Neural progenitor cell (in vitro differentiated cells): ENCODE data around the gene LTBP1. TPM values are rescaled to one million over a fixed set of nuclear protein-coding genes. Genes with fewer than 3 reads are reported as not detected.

ENCODE experiments used
- DNase-seq: peaks from one replicate; pipeline ENCODE4 v3.0.0-alpha.2; 2016; ENCODE audit warnings: low spot score
- H2AFZ ChIP-seq: fragments of 200-600 bp; sonication (generic); replicated peaks from 2 replicates; pipeline ENCODE4 v1.6.1; 2016; ENCODE audit warnings: antibody characterized with exemption
- H3F3A ChIP-seq: fragments of 200-600 bp; sonication (generic); 2 replicates; pipeline ENCODE4 v1.6.1; 2016; ENCODE audit warnings: antibody characterized with exemption, low read depth
- H3K27ac ChIP-seq: fragments of 200-600 bp; sonication (generic); 2 replicates; pipeline ENCODE4 v1.5.1; 2016; ENCODE audit warnings: mild to moderate bottlenecking
- H3K27me3 ChIP-seq: fragments of 200-600 bp; sonication (generic); 2 replicates; pipeline ENCODE4 v1.6.1; 2016; ENCODE audit warnings: mild to moderate bottlenecking, moderate library complexity
- H3K36me3 ChIP-seq: fragments of 200-600 bp; sonication (generic); 2 replicates; pipeline ENCODE4 v1.5.1; 2016
- H3K4me1 ChIP-seq: fragments of 200-600 bp; sonication (generic); 2 replicates; pipeline ENCODE4 v1.6.1; 2016; ENCODE audit warnings: mixed run types
- H3K4me2 ChIP-seq: fragments of 200-600 bp; sonication (generic); 2 replicates; pipeline ENCODE4 v1.6.1; 2016
- H3K4me3 ChIP-seq: fragments of 200-600 bp; sonication (generic); 2 replicates; pipeline ENCODE4 v1.5.1; 2016
- H3K79me2 ChIP-seq: fragments of 200-600 bp; sonication (generic); 2 replicates; pipeline ENCODE4 v1.6.1; 2016; ENCODE audit warnings: low read depth
- H3K9ac ChIP-seq: fragments of 200-600 bp; sonication (generic); 2 replicates; pipeline ENCODE4 v1.6.1; 2016
- H3K9me3 ChIP-seq: fragments of 200-600 bp; sonication (generic); 2 replicates; pipeline ENCODE4 v1.5.1; 2016; ENCODE audit warnings: low read depth
- H4K20me1 ChIP-seq: fragments of 200-600 bp; sonication (generic); 2 replicates; pipeline ENCODE4 v1.6.1; 2016; ENCODE audit warnings: low read depth
- H3K27ac Mint-ChIP-seq: 3 replicates; pipeline ENCODE4 v1.8.0; 2021; ENCODE audit warnings: mixed read lengths
- H3K27me3 Mint-ChIP-seq: 2 replicates; pipeline ENCODE4 v1.8.0; 2022; ENCODE audit warnings: low read depth, mild to moderate bottlenecking, inconsistent platforms, moderate library complexity, mixed read lengths; ENCODE audit not compliant: insufficient read depth
- H3K36me3 Mint-ChIP-seq: 3 replicates; pipeline ENCODE4 v1.8.0; 2021; ENCODE audit warnings: mixed read lengths
- H3K4me1 Mint-ChIP-seq: 3 replicates; pipeline ENCODE4 v1.8.0; 2021; ENCODE audit warnings: mixed read lengths
- H3K4me3 Mint-ChIP-seq: 3 replicates; pipeline ENCODE4 v1.8.0; 2021; ENCODE audit warnings: mild to moderate bottlenecking, moderate library complexity, mixed read lengths
- H3K9me3 Mint-ChIP-seq: 3 replicates; pipeline ENCODE4 v1.8.0; 2020; ENCODE audit warnings: mixed read lengths
- EZH2 ChIP-seq: fragments of 200-600 bp; sonication (generic); IDR thresholded peaks from 2 replicates; pipeline ENCODE4 v1.6.1; 2017; ENCODE audit warnings: antibody characterized with exemption, mild to moderate bottlenecking, moderate library complexity
- EZH2phosphoT487 ChIP-seq: fragments of 200-600 bp; sonication (generic); IDR thresholded peaks from 2 replicates; pipeline ENCODE4 v1.6.1; 2017; ENCODE audit warnings: antibody characterized with exemption
- total RNA-seq: library from RNA; depleted of rRNA; stranded (reverse); fragments of >200 nt; gene quantifications from 2 replicates; pipeline ENCODE4 v1.2.3, GENCODE V29; 2015; ENCODE audit warnings: low replicate concordance
- TF ChIP-seq, protein P1 (sequence below): fragments of 200-600 bp; sonication (generic); IDR thresholded peaks from 2 replicates; pipeline ENCODE4 v1.5.1; 2017; ENCODE audit warnings: antibody characterized with exemption, mild to moderate bottlenecking

LTBP1 gene
- total RNA-seq, 1 donor from 2014 or later, result 50.5 TPM

DNA sequence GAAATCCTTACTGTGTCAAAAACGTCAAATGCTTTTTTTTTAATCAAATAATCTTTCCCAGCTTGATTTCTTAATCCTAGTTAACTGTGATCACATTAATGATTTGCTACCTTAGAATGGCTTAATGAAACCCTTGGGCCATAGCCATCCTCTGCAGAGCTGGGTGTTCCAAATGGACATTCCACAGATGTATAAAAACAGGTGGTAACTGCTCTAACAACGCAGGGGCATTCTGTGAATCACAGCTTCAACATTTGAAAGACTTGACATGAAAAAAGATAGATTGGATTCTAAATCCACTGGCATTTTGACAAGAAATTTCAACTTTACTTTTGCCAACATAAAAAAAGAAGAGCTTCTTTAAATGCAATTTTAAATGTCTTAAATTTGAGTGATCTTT lies 459.9 kb downstream of the LTBP1 start:
- no peaks in the 10 kb centered on the region for H3K36me3 ChIP-seq
- H3K27ac ChIP-seq, result no peak overlapping the region
- DNase-seq, result no peak
- H3K79me2 ChIP-seq, result no peaks in the 10 kb centered on the region
- H2AFZ ChIP-seq, result no peak overlapping the region
- H3K9me3 Mint-ChIP-seq, result peaks cover 10% of the 10 kb centered on the region
- H4K20me1 ChIP-seq, result no peaks in the 10 kb centered on the region
- H3F3A ChIP-seq, result no peaks in the 10 kb centered on the region
- H3K9me3 ChIP-seq, result peaks cover 15% of the 10 kb centered on the region
- no peak overlapping the region for H3K27ac Mint-ChIP-seq
- TF ChIP-seq EZH2phosphoT487, result no peak
- TF ChIP-seq, protein P1, sequence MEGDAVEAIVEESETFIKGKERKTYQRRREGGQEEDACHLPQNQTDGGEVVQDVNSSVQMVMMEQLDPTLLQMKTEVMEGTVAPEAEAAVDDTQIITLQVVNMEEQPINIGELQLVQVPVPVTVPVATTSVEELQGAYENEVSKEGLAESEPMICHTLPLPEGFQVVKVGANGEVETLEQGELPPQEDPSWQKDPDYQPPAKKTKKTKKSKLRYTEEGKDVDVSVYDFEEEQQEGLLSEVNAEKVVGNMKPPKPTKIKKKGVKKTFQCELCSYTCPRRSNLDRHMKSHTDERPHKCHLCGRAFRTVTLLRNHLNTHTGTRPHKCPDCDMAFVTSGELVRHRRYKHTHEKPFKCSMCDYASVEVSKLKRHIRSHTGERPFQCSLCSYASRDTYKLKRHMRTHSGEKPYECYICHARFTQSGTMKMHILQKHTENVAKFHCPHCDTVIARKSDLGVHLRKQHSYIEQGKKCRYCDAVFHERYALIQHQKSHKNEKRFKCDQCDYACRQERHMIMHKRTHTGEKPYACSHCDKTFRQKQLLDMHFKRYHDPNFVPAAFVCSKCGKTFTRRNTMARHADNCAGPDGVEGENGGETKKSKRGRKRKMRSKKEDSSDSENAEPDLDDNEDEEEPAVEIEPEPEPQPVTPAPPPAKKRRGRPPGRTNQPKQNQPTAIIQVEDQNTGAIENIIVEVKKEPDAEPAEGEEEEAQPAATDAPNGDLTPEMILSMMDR, result no peak
- TF ChIP-seq EZH2, result no peak
- H3K4me2 ChIP-seq, result no peak overlapping the region
- no peaks in the 10 kb centered on the region for H3K36me3 Mint-ChIP-seq
- no peaks in the 10 kb centered on the region for H3K27me3 ChIP-seq
- no peak overlapping the region for H3K9ac ChIP-seq
- H3K4me1 ChIP-seq, result no peaks in the 10 kb centered on the region
- no peaks in the 10 kb centered on the region for H3K27me3 Mint-ChIP-seq
- H3K4me1 Mint-ChIP-seq, result no peaks in the 10 kb centered on the region
- no peak overlapping the region for H3K4me3 ChIP-seq
- H3K4me3 Mint-ChIP-seq, result no peak overlapping the region

DNA sequence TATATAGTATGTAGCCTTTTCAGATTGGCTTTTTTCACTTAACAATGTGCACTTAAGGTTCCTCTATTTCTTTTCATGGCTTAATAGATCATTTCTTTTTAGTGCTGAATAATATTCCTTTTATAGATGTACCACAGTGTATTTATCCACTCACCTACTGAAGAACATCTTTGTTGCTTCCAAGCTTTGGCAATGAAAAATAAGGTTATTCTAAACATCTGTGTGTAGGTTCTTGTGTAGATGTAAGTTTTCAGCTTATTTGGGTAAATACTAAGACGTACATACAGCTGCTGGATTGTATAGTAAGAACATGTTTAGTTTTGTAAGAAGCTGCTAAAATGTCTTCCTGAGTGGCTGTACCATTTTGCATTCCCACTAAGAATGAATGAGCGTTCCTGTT lies 461.4 kb downstream of the LTBP1 start:
- no peak overlapping the region for H3K4me3 Mint-ChIP-seq

DNA sequence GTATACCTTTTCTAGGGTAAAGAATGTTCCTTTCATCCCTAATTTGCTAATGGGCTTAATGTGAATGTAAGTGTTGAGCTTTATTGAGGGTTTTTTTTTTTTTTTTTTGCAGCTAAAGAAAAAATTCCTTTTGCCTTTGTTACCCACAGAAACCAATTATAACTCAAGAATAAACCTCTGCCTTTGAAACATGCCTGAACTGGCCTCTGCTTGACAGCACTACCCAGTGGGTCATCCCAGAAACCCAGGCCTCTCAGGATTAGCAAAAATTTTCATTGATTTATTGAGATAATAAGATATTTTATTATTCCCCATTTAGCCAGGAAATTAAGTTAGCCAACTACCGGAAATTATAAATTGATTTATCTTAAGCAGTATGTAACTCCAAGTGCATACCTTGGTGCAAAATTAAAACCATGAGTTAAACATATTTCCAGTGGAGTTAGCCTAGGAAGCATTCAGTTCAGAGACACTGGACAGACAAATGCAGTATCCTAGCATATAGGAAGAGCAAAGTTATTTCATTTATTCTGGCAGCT lies 462.7 kb downstream of the LTBP1 start:
- peaks cover 15% of the 10 kb centered on the region for H3K9me3 ChIP-seq
- Mint-ChIP-seq H3K4me1 (no peaks in the 10 kb centered on the region), H3K9me3 (peaks cover 10% of the 10 kb centered on the region), H3K27me3 (no peaks in the 10 kb centered on the region), H3K4me3 (no peak overlapping the region), H3K27ac (no peak overlapping the region), H3K36me3 (no peaks in the 10 kb centered on the region)
- H3K4me2 ChIP-seq, result no peak overlapping the region
- no peaks in the 10 kb centered on the region for H4K20me1 ChIP-seq
- TF ChIP-seq EZH2 (no peak), EZH2phosphoT487 (no peak)
- TF ChIP-seq, protein P1, result no peak
- DNase-seq, result no peak
- no peaks in the 10 kb centered on the region for H3K4me1 ChIP-seq
- H3F3A ChIP-seq, result no peaks in the 10 kb centered on the region
- H3K9ac ChIP-seq, result no peak overlapping the region
- no peak overlapping the region for H2AFZ ChIP-seq
- H3K36me3 ChIP-seq, result no peaks in the 10 kb centered on the region
- H3K27me3 ChIP-seq, result no peaks in the 10 kb centered on the region
- no peaks in the 10 kb centered on the region for H3K79me2 ChIP-seq
- no peak overlapping the region for H3K4me3 ChIP-seq
- H3K27ac ChIP-seq, result no peak overlapping the region

More for the DNA sequence above, 461.4 kb downstream of the LTBP1 start:
- no peaks in the 10 kb centered on the region for H4K20me1 ChIP-seq
- no peaks in the 10 kb centered on the region for H3K36me3 ChIP-seq
- H3K9me3 ChIP-seq, result peaks cover 15% of the 10 kb centered on the region
- H3K36me3 Mint-ChIP-seq, result no peaks in the 10 kb centered on the region
- no peak overlapping the region for H3K27ac ChIP-seq
- no peaks in the 10 kb centered on the region for H3F3A ChIP-seq
- no peak overlapping the region for H3K4me2 ChIP-seq
- H3K27ac Mint-ChIP-seq, result no peak overlapping the region
- no peaks in the 10 kb centered on the region for H3K27me3 ChIP-seq
- no peaks in the 10 kb centered on the region for H3K27me3 Mint-ChIP-seq
- H3K4me1 ChIP-seq, result no peaks in the 10 kb centered on the region
- TF ChIP-seq EZH2, result no peak
- H3K9me3 Mint-ChIP-seq, result peaks cover 10% of the 10 kb centered on the region
- DNase-seq, result no peak
- H3K4me3 ChIP-seq, result no peak overlapping the region
- H3K9ac ChIP-seq, result no peak overlapping the region
- no peaks in the 10 kb centered on the region for H3K4me1 Mint-ChIP-seq
- H3K79me2 ChIP-seq, result no peaks in the 10 kb centered on the region
- no peak overlapping the region for H2AFZ ChIP-seq

DNA sequence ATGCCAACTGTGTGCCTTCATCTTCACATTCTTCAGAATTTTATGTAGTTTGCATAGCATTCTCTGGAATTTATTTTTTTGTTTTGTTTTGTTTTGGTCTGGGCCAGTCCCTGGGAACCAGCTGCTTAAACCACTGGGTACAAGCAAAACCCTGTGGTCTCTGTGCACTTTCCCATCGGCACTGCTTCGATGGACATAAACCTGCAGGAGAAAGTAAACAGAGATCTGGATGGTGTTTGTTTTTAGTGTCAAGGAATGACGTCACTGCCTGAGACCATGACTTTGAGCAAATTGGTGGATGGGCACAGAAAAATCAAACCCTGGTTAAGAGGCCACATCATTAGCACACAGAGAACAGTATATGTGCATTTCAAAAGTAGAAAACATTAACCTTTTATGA lies 465.0 kb downstream of the LTBP1 start:
- Histone ChIP-seq H3K9me3 (peaks cover 15% of the 10 kb centered on the region), H3K27me3 (no peaks in the 10 kb centered on the region), H4K20me1 (no peaks in the 10 kb centered on the region), H2AFZ (no peak overlapping the region), H3K4me2 (no peak overlapping the region), H3K4me1 (no peaks in the 10 kb centered on the region), H3K79me2 (no peaks in the 10 kb centered on the region), H3K27ac (no peak overlapping the region), H3K9ac (no peak overlapping the region), H3K36me3 (no peaks in the 10 kb centered on the region), H3K4me3 (no peak overlapping the region), H3F3A (no peaks in the 10 kb centered on the region)
- Mint-ChIP-seq H3K27ac (no peak overlapping the region), H3K36me3 (no peaks in the 10 kb centered on the region), H3K4me3 (no peak overlapping the region), H3K4me1 (no peaks in the 10 kb centered on the region), H3K27me3 (no peaks in the 10 kb centered on the region), H3K9me3 (peaks cover 10% of the 10 kb centered on the region)
- TF ChIP-seq EZH2 (no peak), EZH2phosphoT487 (no peak)
- TF ChIP-seq, protein P1, result no peak
- DNase-seq, result no peak
